CMK (cell line): ENCODE data around the gene ING2.
"Not testable (repeated sequence)": the region's sequence is repeated elsewhere in the genome, so short reads cannot be mapped to it uniquely, and the experiment has no call there.

ENCODE experiments used
- DNase-seq: peaks from one replicate; pipeline ENCODE4 v3.0.0-alpha.2; 2010; ENCODE audit warnings: low read depth

The ING2 gene

DNA sequence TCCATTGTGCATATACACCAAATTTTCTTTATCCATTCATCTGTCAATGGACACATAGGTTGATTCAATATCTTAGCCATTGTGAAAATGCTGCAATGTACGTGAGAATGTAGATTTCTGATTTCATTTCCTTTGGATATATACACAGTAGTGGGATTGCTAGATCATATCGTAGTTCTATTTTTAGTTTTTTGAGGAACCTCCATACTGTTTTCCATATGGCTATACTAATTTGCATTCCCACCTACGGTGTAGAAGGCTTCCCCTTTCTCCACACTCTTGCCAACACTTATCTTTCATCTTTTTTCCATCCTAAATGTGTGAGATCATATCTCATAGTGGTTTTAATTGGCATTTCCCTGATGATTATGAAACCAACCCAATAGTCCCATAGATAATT lies 43.4 kb downstream of the ING2 start:
- no peak for DNase-seq

DNA sequence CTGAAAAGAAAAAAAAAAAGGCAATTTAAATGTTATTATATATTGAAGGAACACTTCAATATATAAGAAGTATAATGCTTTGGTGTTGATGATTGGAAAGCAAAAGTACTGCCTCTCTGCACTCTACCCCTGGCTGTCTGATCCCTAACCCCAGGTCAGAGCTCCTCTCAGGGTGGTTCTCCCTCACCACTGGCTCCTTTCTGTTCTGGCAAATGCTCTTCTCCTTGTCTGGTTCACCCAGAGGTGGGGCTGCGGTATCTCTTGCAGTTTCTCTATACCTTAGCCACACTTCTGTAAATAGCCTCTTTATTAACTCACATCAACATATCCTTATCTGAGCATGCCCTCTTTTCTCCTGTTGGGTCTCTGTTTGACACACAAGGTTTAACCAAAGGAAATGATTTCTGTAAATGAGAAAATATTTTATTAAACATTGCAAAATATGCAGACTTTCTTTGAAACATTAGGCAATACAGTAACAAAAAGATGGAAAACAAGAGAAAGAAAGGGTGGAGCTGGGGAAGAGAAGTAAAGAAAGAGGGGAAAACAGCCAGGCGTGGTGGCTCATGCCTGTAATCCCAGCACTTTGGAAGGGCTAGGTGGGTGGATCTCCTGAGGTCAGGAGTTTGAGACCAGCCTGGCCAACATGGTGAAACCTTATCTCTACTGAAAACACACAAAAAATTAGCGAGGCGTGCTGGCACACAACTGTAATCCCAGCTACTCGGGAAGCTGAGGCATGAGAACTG lies 45.7 kb downstream of the ING2 start:
- DNase-seq: no peak

DNA sequence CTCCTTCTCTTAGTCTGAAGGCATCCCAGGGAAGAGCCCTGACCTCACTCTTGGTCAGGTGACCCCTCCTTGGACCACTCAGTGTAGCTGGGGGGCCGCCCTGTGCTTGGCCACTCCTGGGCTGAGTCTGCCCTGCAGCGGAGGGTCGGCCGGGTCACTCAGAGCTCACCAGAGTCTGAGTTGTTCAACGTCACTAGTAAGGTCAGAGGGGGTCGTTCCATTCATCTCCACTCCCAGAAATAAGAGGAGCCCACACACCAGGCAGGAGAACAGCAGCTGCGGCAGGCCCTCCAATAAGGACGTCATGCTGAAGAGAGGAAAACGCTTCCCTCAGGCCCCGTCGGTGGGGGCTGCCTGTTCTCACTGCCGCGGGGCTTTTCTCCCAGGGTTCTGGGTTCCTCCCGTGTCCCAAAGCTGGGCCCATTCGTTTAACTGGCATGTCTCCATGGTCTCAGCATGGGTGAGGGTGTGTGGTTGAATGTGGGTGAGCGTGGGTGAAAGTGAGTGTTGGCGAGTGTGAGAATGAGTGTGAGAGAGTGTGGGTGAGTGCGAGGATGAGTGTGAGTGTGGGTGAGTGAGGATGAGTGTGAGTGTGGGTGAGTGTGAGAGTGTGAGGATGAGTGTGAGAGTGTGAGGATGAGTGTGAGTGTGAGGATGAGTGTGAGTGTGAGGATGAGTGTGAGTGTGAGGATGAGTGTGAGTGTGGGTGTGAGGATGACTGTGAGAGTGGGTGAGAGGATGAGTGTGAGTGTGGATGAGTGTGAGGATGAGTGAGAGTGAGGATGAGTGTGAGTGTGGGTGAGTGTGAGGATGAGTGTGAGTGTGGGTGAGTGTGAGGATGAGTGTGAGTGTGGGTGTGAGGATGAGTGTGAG lies 47.7 kb downstream of the ING2 start:
- DNase-seq: no peak

DNA sequence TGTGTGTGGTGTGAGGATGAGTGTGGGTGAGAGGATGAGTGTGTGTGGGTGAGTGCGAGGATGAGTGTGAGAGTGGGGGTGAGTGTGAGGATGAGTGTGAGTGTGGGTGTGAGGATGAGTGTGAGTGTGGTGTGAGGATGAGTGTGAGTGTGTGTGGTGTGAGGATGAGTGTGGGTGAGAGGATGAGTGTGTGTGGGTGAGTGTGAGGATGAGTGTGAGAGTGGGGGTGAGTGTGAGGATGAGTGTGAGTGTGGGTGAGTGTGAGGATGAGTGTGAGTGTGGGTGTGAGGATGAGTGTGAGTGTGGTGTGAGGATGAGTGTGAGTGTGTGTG lies 48.3 kb downstream of the ING2 start:
- not testable (repeated sequence) for DNase-seq

DNA sequence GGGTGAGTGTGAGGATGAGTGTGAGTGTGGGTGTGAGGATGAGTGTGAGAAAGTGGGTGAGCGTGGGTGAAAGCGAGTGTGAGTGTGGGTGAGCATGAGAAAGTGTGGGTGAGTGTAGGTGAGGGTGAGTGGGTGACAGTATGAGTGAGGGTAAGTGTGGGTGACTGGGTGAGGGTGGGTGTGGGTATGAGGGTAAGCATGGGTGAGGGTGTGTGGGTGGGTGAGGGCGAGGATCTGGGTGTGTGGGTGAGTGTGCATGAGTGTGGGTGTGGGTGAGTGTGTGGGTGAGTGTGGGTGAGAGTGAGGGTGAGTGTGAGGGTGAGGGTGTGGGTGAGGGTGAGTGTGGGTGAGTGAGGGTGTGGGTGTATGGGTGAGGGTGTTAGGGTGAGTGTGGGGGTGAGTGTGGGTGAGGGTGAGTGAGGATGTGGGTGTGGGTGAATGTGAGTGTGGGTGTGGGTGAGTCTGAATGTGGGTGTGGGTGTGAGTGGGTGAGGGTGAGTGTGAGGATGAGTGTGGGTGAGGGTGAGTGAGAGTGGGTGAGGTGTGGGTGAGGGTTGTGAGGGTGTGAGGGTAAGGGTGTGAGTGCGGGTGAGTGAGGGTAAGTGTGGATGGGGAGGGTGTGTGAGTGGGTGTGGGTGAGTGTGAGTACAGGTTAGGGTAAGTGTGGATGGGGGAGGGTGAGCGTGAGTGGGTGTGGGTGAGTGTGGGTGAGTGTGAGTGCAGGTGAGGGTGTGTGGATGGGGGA lies 48.9 kb downstream of the ING2 start:
- no peak for DNase-seq

DNA sequence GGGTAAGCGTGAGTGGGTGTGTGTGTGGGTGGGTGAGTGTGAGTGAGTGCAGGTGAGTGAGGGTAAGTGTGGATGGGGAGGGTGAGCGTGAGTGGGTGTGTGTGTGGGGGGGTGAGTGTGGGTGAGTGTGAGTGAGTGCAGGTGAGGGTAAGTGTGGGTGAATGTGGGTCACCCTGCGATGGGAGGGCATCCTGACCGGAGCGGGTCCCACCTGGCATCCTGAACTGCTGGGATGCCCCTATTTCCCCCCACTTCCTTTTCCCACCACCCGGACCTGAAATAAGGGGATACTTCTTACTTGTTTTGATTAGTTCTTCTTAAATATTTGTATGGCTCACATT lies 49.5 kb downstream of the ING2 start:
- DNase-seq: no peak

DNA sequence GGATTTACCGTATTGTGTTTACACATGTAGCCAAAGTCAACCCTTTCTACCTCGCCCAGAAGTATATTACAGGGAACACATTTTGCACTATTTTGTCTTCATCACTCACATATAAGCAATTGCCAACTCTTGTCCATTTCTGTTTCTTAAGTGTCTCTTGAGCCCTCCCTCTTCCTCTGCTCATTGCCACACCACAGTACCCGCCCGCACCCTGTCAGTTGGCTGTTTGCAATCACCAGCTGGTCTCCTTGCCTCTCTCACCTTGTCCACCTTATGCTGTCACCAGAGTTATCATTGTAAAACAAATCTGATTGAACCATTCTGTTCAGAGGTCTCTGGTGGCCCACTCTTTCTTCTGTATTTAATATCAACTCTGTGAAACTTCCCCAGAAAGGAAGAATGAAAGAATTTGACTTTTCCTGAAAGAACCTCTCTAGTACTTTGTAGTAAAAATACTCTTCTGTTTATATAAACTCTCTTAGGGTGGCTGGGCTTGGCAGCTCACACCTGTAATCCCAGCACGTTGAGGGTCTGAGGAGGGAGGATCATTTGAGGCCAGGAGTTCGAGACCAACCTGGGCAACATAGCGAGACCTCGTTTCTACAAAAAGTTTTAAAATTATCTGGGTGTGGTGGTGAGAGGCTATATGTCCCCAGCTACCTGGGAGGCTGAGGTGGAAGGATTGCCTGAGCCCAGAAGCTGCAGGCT lies 50.2 kb downstream of the ING2 start:
- no peak for DNase-seq

DNA sequence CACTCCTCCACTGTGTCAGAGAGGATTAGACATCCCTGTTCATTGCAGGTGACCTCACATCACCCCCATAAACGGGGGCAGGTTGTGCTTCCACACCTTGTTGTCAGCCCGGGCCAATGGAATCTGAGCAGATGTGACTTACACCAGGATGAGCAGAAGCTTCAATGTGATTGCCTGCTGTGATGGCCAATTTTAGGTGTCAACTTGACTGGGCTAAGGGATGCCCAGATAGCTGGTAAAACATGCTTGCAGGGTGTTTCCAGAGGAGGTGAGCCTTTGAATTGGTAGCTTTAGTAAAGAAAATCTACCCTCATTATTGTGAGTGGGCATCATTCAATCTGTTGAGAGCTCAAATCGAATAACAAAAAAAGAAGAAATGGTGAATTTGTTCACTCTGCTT lies 52.1 kb downstream of the ING2 start:
- no peak for DNase-seq

DNA sequence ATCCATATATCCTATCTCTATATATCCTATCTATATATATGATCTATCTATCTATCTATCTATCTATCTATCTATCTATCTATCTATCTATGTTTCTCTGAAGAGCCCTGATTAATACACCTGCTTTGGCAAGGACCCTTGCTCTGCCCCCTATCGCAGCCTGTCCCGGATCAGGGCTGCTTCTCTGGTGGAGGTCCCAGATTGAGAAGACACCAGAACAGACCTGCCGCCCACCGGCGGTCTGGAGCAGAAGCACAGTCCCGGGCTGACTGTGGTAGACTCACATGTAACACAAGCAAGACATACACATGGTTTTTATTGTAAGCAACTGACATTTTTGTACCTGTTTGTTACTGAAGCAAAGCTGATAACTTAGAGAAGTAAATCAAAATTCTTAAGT lies 52.8 kb downstream of the ING2 start:
- DNase-seq: no peak

DNA sequence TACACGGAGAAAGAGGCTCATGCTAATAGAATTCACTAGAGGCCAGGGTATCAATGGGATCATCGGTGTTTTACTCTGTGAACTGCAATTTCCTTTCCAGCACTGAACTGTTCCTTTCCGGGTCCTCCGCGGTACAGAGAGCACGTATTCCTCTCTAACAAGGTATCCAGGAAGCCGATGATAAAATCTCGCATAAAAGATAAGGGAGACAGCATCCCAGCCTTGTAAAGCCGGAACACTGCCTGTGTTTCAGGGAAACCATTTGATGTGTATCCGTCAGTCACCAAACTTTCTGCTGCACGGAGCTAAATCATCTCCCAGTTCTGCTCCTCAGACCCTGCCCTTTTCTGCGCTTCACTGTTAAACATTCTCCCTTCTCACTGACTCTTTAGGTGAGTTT lies 54.0 kb downstream of the ING2 start:
- DNase-seq: no peak

DNA sequence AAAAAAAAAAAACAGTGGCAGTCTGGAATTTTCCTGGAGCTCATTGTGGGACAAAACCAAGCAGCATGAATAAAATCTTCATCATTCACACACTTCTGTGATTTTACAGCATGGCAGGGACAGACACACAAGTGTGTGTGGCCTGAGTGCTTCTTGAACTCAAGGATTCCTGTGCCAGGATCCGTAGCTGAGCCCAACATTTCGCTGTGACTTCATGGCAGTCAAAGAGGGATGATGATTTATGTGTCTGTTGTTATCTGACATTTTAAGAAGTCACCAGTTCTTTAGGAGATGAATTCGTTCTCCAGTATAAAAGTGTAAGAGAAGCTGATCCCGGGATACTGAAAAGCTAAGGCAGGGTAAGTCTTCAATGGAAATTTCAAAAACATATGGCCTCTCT lies 57.0 kb downstream of the ING2 start:
- no peak for DNase-seq
